Inflammatory macrophage treated with lipopolysaccharide for 4 hours (primary cell): ENCODE results near the gene GPR39.

ENCODE experiments used
- DNase-seq: peaks from one replicate; pipeline ENCODE4 v3.0.0-alpha.2; 2020

Gene GPR39

DNA sequence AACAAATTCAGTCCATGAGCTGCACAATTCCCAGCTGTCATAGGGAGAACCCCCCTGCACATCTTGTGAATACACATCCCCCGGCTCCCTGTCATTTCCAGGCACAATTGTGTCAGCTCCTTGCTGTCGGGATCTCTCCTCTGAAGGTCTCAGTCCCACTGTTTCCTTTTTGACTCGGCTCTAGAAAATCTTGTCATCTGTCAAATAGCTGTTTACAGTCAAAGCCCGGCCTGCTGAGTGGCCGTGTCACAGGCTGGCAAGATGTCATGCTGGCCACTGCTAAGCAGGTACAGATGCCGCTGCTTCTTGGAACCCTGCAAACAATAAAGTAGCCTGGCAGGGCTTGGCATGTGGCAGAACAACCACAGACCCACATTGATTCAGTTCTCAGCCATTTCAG lies 191.7 kb downstream of the GPR39 start:
- no peak for DNase-seq

DNA sequence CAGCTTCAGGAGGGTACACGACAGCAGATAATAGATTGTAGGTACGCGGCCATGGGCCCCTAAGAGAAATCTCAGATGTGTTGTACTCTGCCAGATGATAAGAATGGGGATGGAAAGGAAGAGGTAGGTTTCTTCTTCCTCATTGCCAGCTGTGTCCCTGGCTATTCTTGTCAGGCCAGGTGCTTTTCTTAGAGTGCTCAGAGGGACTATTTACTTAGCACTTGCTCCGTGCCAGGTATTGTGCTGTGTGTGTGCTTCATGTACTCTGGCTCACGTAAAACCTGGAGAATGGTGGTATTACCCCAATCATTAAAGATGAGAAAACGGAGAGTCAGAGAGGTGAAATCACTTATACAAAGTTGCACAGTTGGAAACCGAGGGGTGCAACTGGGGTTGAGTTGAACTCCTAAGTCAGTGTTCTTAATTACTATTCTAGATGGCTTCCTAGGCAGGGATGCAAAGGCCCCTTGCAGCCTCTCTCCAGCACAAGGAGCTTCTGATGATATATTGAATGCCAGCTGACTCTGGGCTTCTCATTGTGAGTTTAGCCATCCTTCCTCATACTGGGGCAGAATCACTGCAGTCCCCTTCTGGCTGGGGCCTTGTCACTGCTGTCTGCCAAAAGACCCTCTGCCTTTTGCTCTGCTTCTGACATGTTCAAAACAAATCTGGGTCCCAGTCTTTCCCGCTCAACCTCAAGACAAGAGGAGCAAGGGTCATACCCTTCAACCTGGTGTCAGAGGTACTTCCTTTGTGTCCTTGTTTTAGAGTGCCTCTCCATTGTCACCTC lies 192.7 kb downstream of the GPR39 start:
- no peak for DNase-seq

DNA sequence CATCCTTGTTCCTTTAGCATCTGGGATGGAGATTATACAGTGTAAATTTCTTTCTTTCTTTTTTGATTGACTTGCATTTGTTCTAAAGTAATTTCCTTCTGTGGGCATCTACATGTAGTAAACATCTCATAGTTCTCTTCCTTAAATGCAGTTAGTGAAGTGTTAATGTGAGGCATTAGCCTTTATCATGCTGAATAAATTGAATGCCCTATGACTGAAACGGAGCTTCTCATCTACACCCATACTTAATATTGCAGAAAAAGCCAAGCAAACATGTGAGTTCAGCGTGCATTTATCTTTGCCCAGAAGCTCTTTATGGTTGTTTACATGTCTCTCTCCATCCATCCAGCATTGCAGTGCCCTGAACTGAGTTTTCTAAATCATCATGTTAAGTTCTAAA lies 195.1 kb downstream of the GPR39 start:
- no peak for DNase-seq

DNA sequence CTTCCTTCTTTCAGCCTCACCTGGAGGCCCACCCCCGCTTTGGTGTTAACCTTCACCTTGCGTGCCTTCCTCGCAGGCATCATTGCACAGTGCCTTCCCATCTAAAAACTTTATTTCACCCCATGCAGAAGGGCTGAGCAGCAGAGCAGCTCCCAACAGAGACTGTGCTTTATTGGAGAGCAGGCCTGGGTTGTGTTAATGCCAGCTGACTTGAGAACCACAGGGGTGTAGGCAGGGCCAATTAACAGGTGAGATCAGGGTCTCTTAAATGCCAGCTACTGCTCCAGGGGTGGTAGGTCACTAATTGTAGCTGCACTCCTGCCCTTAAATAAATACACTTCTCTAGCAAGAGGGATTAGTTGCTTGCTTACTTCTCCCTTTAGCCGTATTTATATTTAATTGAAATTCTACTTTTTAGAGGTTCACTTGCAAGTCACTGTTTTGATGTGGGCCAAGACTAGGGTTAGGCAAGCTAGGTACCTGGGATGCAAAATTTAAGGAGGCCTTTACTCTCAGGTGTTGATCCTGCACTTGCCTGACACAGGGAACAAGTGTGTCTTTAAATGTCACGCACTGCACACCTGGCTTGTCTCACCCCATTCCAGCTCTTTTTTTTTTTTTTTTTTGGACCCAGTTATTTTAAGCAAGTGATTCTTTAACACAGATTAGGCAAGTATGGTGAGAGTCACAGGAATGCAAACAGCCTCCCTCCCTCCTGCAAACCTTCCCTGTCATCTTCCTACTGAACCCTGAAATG lies 198.9 kb downstream of the GPR39 start:
- DNase-seq = no peak

DNA sequence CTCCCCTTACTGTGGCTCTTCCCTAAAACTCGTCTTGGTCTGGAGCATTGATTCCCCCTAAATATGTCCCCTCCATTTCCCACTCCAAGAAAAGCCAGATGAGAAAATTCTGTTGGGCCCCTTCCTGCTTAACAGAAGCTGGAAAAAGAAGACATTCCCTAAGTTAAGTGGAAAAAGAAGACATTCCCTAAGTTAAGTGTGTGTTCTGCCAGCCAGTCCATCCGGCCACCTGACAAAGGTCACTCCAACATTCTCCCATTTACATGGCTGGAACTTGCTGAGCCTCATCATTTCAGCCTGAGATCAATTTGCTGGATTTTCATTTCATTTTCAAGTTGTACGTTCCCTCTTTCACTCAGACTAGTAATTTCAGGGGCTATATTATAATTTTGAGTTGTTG lies 201.4 kb downstream of the GPR39 start:
- DNase-seq = no peak

DNA sequence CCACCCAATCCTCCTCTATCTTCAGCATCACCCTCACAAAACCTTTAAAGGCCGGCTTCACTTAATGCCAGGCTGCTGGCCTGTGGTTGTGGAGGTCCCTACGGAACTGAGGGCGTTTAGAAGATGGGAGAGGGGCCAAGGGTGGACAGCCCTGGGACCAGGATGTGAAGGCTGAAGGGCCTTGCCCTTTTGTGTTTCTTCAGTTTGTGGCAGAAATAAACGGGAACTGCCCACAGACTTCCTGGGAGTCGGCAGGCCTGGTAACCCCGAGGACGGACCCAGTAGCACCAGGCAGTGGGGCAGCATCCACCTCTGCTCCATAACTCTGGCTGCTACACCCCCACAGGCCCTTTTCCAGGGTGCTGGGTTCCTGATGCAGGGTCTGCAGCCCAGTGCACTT lies 202.1 kb downstream of the GPR39 start:
- no peak for DNase-seq

DNA sequence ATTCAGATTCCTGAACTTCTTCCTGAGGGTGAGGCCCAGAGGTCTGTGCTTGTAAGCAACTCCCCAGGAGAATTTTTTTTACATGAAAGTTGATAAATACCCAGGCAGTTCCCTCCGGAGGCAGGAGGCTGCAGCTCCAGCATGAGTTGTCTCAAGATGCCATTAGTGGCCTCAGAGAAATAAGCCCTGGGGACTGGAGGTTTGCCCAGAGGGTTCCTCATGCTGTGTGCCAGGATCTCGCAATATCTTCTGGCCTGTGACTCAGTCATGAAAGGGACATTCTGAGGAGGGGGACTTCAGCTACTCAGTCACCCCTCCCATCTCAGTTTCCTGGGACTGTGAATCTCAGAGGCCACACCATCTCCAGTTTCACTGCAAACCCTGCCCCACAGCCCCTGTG lies 203.5 kb downstream of the GPR39 start:
- DNase-seq = no peak

DNA sequence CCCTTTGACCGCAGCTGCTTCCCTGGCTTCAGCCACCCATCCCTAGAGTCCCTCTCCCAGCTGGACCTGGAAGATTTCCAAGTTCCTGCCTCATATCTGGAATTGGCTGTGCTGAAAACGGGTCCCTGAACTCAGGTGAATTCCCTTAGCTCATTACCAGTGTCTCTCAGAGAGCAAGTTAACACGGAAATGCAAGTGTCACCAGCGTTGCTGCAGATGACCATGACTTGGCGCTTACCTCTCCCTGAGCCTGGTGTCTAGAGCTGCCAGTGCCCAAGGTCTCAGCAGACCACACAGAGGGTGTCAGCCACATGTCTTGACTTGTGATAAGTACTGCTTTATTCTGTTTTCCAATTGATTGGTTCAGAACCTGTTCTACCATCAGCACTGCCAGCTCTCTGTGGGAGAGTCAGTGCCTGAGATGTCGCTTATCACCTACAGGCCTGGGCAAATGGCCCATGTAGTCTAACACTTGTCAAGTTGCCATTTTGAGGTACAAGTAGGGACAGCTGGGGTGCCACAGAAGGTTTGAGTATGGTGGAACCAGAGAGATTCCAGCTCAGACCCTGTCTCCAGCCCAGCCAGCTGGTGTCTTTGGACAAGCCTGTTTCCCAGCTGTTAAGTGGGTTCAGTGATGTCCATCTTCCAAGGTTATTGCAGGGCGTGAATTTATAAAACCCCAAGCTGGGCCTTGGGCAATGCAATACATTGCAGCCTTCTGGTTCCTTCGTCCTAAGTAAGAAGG lies 204.7 kb downstream of the GPR39 start:
- no peak for DNase-seq

DNA sequence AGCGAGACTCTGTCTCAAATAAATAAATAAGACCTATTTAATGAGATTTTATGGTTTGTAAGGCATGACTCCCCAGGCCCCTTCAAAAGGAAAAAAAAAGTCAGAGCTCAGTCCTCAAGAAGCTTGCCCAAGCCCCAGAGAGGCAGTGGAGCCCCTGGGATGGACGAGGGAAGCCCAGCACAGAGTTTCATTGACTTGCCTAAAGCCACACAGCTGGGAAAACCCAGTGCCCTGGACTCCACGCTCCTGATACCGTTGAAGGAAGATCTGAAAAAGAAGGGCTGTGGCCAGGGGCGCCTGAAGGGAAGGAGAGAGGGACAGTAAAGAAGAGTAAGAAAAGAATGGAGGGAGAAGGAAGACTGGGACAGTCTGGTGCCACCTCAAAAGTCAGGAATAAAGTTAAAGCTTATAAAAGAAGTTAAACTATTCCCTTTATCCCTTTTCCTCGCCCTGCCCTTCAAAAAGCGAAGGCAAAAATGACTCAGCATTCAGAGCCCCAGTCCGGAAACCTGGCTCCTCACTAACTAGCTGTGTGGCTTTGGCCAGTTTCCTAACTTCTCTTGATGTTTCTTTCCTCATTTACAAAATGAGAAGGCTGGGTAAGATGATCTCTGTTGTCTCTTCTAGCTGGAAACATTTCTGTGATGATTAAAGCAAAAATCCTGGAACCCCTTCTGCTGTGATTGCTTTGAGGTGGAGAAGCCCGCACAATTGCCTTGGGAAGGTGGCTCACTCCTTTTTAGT lies 206.7 kb downstream of the GPR39 start:
- DNase-seq = peak; percentile 21

DNA sequence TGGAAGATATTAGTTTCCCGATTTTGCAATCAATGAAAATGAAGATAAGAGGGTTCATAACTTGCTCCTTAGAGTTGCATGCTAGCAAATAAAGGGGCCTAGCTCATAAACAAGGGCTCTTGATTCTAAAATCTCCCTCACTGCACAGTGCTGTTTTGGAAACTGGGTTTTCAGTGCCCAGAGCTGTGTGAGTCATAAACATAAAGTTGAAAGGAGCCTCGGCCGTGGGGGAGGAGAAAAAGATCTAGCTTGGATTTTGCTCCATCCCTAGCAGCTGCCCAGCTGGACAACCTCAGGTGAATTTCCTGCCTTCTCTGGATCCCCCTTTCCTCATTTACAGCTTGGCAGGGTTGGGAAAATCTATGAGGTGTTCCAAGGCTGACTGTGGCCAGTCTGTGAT lies 210.9 kb downstream of the GPR39 start:
- no peak for DNase-seq

DNA sequence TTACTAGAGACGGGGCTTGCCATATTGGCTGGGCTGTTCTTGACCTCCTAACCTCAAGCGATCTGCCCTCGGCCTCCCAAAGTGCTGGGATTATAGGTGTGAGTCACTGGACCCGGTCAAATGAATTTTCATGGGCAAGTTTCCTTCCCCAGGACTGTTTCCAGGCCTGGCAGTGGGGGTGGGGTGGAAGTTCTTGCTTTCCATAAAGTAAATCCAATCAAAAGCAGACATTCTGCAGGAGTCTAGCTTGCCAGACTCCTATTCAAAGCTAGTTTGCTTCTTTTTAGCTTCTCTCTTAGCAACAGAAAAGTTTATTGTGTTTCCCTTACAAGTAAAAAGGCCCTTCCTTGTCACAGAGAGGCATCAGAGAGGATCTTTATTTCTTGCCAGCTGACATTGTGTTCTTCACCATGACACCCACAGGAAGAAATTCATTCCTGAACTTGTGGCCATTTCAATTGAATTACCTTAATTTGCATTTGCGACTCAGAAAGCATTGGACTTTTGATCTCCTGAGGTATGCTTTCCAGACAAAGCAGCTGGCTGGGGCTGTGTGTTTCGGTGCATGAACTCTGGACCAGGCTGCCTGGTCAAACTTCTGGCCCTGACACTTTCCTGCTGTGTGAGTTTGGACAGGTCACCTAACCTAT lies 215.5 kb downstream of the GPR39 start:
- DNase-seq = no peak

DNA sequence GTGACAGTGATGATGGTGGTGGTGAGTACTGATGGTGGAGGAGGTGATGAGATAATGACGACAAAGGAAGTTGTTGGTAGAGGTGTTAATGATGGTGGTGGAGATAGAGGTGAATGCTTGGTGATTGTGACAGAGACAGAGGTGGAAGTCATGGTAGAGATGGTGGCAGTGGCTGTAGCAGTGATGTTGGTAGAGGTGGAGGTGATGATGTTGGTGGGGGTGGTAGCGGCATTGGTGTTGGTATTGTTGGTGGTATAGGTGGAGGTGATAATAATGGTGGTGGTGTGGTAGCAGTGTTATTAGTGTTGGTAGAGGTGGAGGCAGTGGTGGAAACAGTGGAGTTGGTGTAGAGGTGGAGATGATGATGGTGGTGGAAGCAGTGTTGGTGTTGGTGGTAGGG lies 217.0 kb downstream of the GPR39 start:
- DNase-seq = no peak

DNA sequence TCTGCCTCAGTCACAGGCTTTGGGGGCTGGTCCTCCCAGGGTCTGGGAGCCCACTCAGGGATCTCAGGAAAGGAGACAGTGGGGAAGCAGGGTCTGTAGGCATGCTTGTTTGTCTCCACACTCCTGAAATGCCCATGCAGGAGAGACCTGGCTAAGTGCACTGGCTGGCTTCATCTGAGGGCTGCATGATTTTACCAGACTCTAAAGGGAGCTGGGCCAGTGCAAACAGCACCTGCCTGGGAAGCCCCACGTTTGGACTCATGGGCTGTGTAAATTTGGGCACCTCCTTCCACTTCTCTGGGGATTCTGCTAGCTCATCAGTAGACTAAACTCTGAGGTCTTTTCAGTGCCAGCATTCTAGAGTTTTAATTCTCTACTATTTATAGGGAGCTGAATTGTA lies 219.7 kb downstream of the GPR39 start:
- DNase-seq = no peak

DNA sequence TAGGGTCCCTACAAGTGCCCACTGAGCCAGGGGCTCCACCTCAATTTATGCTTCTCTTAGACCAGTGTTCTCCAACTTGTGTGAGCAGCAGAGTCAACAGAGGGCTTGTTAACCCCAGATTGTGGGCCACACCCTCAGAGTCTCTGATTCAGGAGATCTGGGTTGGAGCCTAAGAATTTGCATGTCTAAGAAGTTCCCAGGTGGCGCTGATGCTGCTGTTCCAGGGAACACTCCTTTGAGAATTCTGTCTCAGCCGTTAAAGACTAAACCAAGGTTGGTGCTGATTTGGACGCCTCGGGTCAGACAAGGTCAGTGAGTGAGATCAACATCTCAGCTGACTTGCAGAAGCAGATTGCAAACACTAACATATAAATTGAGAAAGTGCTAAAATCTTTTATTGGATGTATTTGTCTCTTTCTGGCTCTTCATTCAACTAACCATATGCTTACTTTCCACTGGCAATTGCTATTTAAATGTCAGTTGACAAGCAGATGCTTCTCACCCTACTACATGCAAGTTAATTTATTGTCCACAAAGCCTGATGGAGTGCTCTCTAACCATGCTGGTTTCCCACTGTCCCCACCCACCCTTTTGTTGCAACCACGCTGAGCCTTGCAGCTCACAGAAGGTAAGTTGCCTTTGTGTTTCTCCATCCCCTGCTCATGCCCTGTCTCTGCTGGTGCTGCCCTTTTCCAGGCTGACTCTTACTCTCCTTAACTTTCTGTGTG lies 221.9 kb downstream of the GPR39 start:
- DNase-seq = no peak

DNA sequence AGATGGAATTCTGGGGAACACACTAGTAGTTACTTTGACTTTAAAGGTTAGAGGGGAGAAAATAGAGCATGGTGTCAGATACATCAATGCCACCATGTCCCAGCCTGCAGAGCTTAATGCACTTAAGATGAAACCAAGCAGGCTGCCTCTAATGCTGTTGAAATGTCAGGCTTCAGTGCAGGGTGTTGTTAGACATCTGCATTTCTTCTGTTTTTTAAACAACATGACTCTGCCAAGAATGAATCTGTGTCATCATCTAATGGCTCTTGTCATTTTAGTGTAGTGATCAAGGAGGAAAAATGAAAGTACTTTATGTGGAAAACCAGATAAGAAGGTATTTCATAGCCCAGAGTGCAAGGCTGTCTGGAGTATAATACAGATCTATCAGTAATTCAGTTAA lies 223.5 kb downstream of the GPR39 start:
- no peak for DNase-seq

DNA sequence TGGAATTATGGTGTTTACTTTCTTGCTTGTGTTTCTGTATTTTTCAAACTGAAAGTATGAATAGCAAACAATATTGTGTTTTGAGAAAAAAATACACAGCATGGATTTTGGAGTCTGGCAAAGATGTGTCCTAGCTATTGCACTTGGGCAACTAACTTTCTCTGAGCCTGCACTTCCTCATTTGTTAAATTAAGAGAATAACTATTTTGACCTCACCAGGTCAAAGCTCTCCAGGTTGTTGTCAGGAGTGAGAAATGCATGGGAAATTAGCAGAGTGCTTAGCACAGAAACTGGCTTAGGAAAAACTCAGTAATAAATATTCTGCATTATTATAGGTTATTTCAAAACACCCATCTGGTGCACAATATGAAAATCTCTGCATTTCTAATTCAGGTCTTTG lies 225.2 kb downstream of the GPR39 start:
- DNase-seq = no peak

DNA sequence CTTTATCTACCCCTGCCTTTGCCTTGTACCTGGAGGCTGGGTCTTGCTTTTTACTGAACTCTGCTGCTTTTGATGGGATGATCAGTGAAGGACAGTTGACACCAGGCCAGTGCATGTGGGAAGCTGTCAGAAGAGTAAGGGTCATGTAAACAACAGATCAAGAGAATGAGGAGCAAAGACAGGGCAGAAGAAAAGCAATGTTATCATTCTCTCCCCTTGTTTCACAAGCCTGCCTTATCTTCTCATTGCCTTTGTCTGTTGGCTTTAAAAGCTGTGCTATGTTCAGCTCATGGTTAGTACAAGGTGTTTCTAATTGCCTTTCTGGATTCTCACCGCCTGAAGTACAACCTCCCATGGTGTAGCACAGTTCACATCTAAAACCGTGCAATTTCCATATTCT lies 225.8 kb downstream of the GPR39 start:
- no peak for DNase-seq

DNA sequence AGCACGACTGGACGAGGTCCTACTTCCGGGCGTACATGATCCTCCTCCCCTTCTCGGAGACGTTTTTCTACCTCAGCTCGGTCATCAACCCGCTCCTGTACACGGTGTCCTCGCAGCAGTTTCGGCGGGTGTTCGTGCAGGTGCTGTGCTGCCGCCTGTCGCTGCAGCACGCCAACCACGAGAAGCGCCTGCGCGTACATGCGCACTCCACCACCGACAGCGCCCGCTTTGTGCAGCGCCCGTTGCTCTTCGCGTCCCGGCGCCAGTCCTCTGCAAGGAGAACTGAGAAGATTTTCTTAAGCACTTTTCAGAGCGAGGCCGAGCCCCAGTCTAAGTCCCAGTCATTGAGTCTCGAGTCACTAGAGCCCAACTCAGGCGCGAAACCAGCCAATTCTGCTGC lies 228.6 kb downstream of the GPR39 start:
- DNase-seq = no peak

DNA sequence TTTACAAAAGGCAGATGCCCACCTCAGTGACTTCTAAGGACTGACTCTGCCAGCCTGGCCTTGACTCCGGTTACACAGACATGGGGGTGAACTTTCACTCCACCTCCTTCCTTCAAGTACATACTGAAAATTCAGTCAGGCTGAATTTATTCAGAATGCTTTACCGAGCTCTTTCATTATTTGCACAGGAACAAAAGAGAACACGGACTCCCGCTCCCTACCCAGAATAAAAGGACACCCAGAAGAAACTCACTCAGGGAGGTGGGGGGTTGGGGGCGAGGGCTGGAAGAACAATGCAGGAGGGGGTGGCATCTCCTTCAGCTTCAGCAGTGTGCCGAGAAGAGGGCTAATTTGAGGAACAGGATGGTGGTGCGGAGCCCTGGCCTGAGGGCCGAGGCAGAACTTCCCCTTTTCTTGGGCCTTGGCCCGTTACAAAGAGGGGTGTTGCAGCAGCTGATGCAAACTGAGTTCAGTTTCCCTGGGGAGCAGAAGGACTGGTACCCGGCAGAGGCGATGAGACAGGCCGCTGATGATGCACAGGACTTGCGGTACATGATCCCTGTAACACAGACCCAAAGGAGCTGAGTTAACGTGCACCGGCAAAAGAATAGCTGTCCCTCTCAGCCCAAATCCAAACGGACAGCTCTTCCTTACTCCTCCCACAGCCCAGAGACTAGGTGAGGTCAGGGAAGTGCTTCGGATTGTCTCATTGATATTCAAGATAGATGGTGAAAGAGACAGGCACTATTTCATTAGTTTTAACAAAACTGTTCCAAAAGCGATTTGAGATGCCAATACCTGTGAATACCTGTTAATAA lies 229.3 kb downstream of the GPR39 start:
- DNase-seq = peak; percentile 36

DNA sequence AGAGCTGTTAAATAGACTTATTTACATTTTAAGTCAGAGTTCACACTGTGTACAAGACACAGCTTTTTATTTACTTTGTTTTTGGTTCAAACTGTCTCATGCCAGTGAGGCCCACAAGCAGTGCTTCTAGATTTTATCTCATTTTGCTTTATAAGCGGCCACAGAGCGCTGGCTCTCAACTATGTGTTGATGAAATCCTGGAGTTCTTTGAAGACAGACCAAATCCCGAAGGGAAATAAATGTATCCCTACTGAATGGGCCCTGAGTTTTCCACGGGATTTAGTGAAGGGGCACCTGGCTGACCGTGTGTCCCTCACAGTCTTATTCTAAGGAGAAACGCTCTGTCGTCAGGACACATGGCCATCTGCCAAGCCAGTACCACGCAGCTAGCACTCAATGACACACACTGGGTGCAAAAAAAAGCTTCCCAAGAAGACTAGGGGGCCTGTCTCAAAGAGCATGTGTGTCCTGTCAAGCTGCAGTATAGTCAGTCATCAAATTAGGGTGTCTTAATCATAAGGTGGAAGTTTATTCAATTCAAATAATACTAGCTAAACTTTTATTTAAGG lies 230.0 kb downstream of the GPR39 start:
- DNase-seq = no peak
